OCI-LY7 (cell line): Measurements from ENCODE around the gene RFK. TPM values are rescaled to one million over a fixed set of nuclear protein-coding genes. Genes with fewer than 3 reads are reported as not detected.
"Not testable (repeated sequence)": the region's sequence is repeated elsewhere in the genome, so short reads cannot be mapped to it uniquely, and the experiment has no call there.

ENCODE experiments used
- BruUV-seq: library from RNA; stranded (reverse); fragments of 400-500 nt; replicated peaks from 2 replicates; lab custom pipeline; 2021; lab: Mats Ljungman, UMichigan
- CTCF ChIA-PET: fragments of 300-600 bp; sonication (Branson Sonifier 250); formaldehyde crosslinking; loops from one replicate; lab custom pipeline; 2022; ENCODE audit warnings: antibody characterized with exemption; ENCODE audit not compliant: unreplicated experiment; lab: Charles Lee
- POLR2A ChIA-PET: fragments of 300-600 bp; sonication (Branson Sonifier 250); formaldehyde crosslinking; loops from one replicate; lab custom pipeline; 2022; ENCODE audit warnings: antibody characterized with exemption; lab: Charles Lee
- DNase-seq: peaks from one replicate; pipeline ENCODE4 v3.0.0-alpha.2; 2015; ENCODE audit warnings: low spot score
- H2AFZ ChIP-seq: fragments of 200-600 bp; sonication (generic), shearing (Covaris generic); 2 replicates; pipeline ENCODE4 v1.6.1; 2014; ENCODE audit warnings: mild to moderate bottlenecking, antibody characterized with exemption, low read length, moderate library complexity
- H3K27ac ChIP-seq: fragments of 200-600 bp; sonication (generic); 2 replicates; pipeline ENCODE4 v1.5.1; 2014; ENCODE audit warnings: mixed run types, low read depth, mild to moderate bottlenecking, moderate library complexity, low read length, inconsistent platforms; ENCODE audit not compliant: poor library complexity, severe bottlenecking
- H3K36me3 ChIP-seq: fragments of 200-600 bp; sonication (generic); 2 replicates; pipeline ENCODE4 v1.6.1; 2014; ENCODE audit warnings: mild to moderate bottlenecking, antibody characterized with exemption, low read length, moderate library complexity, mixed read lengths; ENCODE audit not compliant: insufficient read depth
- H3K4me1 ChIP-seq: fragments of 200-600 bp; sonication (generic); 2 replicates; pipeline ENCODE4 v1.5.1; 2014; ENCODE audit warnings: mild to moderate bottlenecking, low read length; ENCODE audit not compliant: insufficient read depth, poor library complexity, severe bottlenecking
- H3K4me2 ChIP-seq: fragments of 200-600 bp; sonication (generic); 2 replicates; pipeline ENCODE4 v1.6.1; 2014; ENCODE audit warnings: mild to moderate bottlenecking, low read length
- H3K4me3 ChIP-seq: fragments of 200-600 bp; sonication (generic); 2 replicates; pipeline ENCODE4 v1.5.1; 2014; ENCODE audit warnings: mild to moderate bottlenecking, low read depth, low read length; ENCODE audit not compliant: poor library complexity, severe bottlenecking
- H3K79me2 ChIP-seq: fragments of 200-600 bp; sonication (generic); 2 replicates; pipeline ENCODE4 v1.6.1; 2016; ENCODE audit warnings: low read depth, mild to moderate bottlenecking, low read length, moderate library complexity, mixed read lengths; ENCODE audit not compliant: insufficient read depth
- H3K9me2 ChIP-seq: fragments of 200-600 bp; sonication (generic); 2 replicates; pipeline ENCODE4 v1.6.1; 2016; ENCODE audit warnings: mild to moderate bottlenecking, low read length, mixed read lengths; ENCODE audit not compliant: insufficient read depth
- H3K9me3 ChIP-seq: fragments of 200-600 bp; sonication (generic); 2 replicates; pipeline ENCODE4 v1.6.1; 2014; ENCODE audit warnings: mild to moderate bottlenecking, mixed run types, low read length, mixed read lengths
- H4K20me1 ChIP-seq: fragments of 200-600 bp; sonication (generic); 2 replicates; pipeline ENCODE4 v1.6.1; 2014; ENCODE audit warnings: mild to moderate bottlenecking, antibody characterized with exemption, low read length, moderate library complexity, mixed read lengths; ENCODE audit not compliant: insufficient read depth
- CTCF ChIP-seq: fragments of 200-600 bp; sonication (generic); conservative IDR thresholded peaks from 2 replicates; pipeline ENCODE4 v1.5.1; 2014; ENCODE audit warnings: mild to moderate bottlenecking, antibody characterized with exemption, low read length, moderate library complexity, mixed read lengths
- EZH2phosphoT487 ChIP-seq: fragments of 200-600 bp; sonication (generic); IDR thresholded peaks from 2 replicates; pipeline ENCODE4 v1.6.1; 2018; ENCODE audit warnings: low read depth, borderline replicate concordance, mild to moderate bottlenecking, mixed run types, antibody characterized with exemption, low read length, moderate library complexity, mixed read lengths
- intact Hi-C: fragments of 100-400 bp; cut with micrococcal nuclease; formaldehyde crosslinking; loops from one replicate; pipeline ENCODE4 v1.10.0; 2022; ENCODE audit not compliant: unreplicated experiment
- total RNA-seq, 2 experiments: library from RNA; depleted of rRNA in 1 of 2; stranded (reverse); fragments of >200 nt in 1 of 2; shearing (Covaris generic) in 1 of 2; gene quantifications; 2 replicates each; pipeline ENCODE4 v1.2.3, GENCODE V29; 2014 to 2022

RFK gene
- total RNA-seq, 2 experiments from 2014 or later = 28.7 to 37.8 TPM

GRCh38 chr9:76441551-76442322, 47.5 kb upstream of the RFK start:
- H4K20me1 ChIP-seq = no peaks in the 10 kb centered on the region
- H3K9me2 ChIP-seq = no peaks in the 10 kb centered on the region
- no peaks in the 10 kb centered on the region for H3K4me1 ChIP-seq
- no peak overlapping the region for H3K4me3 ChIP-seq
- no peaks in the 10 kb centered on the region for H3K36me3 ChIP-seq
- H2AFZ ChIP-seq = no peak overlapping the region
- ChIA-PET POLR2A (interaction anchor here (0.5 to 1.1 kb wide), 3 partner anchors 32 to 335 kb away, joined by 3 to 5 read pairs (median 3); no protein-coding TSS in a partner anchor), CTCF (no interaction called here)
- no peak overlapping the region for H3K4me2 ChIP-seq
- BruUV-seq = no TSS peak
- intact Hi-C loops = no loop called here
- TF ChIP-seq CTCF (no peak), EZH2phosphoT487 (no peak)
- H3K79me2 ChIP-seq = no peaks in the 10 kb centered on the region
- no peak overlapping the region for H3K27ac ChIP-seq
- no peaks in the 10 kb centered on the region for H3K9me3 ChIP-seq
- DNase-seq = no peak

- DNase-seq = no peak
- H3K4me2 ChIP-seq = no peak overlapping the region
- H3K79me2 ChIP-seq = no peaks in the 10 kb centered on the region
- intact Hi-C loops = no loop called here
- TF ChIP-seq CTCF = no peak
- TF ChIP-seq EZH2phosphoT487 = no peak
- ChIA-PET POLR2A (interaction anchor here (0.5 to 1.2 kb wide), 8 partner anchors 15 to 267 kb away, joined by 3 to 5 read pairs (median 4); no protein-coding TSS in a partner anchor), CTCF (interaction anchor here (0.6 kb wide), 1 partner anchor 101 kb away, joined by 3 read pairs; no protein-coding TSS in a partner anchor)
- no peaks in the 10 kb centered on the region for H3K9me3 ChIP-seq
- H3K4me3 ChIP-seq = no peak overlapping the region
- no peaks in the 10 kb centered on the region for H3K9me2 ChIP-seq
- no TSS peak for BruUV-seq
- H3K36me3 ChIP-seq = no peaks in the 10 kb centered on the region
- H3K27ac ChIP-seq = no peak overlapping the region
- H3K4me1 ChIP-seq = no peaks in the 10 kb centered on the region
- no peaks in the 10 kb centered on the region for H4K20me1 ChIP-seq
- H2AFZ ChIP-seq = no peak overlapping the region
Measured at GRCh38 chr9:76438841-76439588, 44.8 kb upstream of the RFK start.

GRCh38 chr9:76437017-76437699, 42.9 kb upstream of the RFK start:
- H3K9me2 ChIP-seq, H3K4me1 ChIP-seq, CTCF ChIA-PET, DNase-seq, H4K20me1 ChIP-seq, H3K4me3 ChIP-seq, H2AFZ ChIP-seq, H3K36me3 ChIP-seq, intact Hi-C loops, H3K79me2 ChIP-seq, H3K4me2 ChIP-seq, H3K27ac ChIP-seq, H3K9me3 ChIP-seq, BruUV-seq: not testable (repeated sequence)
- POLR2A ChIA-PET = interaction anchor here (0.5 kb wide), 1 partner anchor 12 kb away, joined by 3 read pairs; no protein-coding TSS in a partner anchor

DNA sequence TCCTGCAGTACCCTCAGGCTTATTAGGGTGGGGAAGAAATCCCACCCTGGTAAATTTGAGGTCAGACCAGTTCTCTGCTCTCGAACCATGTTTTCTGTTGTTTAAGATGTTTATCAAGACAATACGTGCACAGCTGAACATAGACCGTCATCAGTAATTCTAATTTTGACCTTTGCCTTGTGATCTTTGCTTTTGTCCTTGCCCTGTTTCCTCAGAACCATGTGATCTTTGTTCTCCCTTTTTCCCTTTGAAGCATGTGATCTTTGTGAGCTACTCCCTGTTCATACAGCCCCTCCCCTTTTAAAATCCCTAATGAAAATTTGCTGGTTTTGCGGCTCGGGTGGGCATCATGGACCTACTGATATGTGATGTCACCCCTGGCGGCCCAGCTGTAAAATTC, 40.7 kb upstream of the RFK start:
- H3K9me3 ChIP-seq, H3K36me3 ChIP-seq, H2AFZ ChIP-seq, CTCF ChIA-PET, H3K27ac ChIP-seq, DNase-seq, H3K79me2 ChIP-seq, H3K4me3 ChIP-seq, H3K9me2 ChIP-seq, BruUV-seq, H3K4me1 ChIP-seq, H3K4me2 ChIP-seq, intact Hi-C loops, POLR2A ChIA-PET, H4K20me1 ChIP-seq: not testable (repeated sequence)
